Measurements from ENCODE around the gene FGD3.
"Not testable (repeated sequence)": the region's sequence is repeated elsewhere in the genome, so short reads cannot be mapped to it uniquely, and the experiment has no call there.

Gene FGD3

GRCh38 chr9:92947268-92948037 lies at the start of gene FGD3:
Gene FGD3, plus strand, starts transcription at chr9:92947523. Its CDS starts 28,734 bp downstream, at chr9:92976257.
- peak; percentile 56 for DNase-seq

- not testable (repeated sequence) for DNase-seq
These were observed 42.2 kb upstream of the FGD3 start for GRCh38 chr9:92905137-92905536.

GRCh38 chr9:92911511-92912475 lies 35.5 kb upstream of the FGD3 start:
- no peak for DNase-seq

- DNase-seq, result peak; percentile 4
These were observed 30.0 kb upstream of the FGD3 start for GRCh38 chr9:92917176-92917800.

- DNase-seq, result no peak
These were observed 26.9 kb upstream of the FGD3 start for GRCh38 chr9:92920437-92920836.

GRCh38 chr9:92931606-92932005 lies 15.7 kb upstream of the FGD3 start:
- no peak for DNase-seq

- DNase-seq, result peak; percentile 15
These were observed 13.0 kb upstream of the FGD3 start for GRCh38 chr9:92934321-92934720.

GRCh38 chr9:92938025-92938424 lies 9.3 kb upstream of the FGD3 start:
- no peak for DNase-seq

- DNase-seq, result no peak
These were observed 5.5 kb upstream of the FGD3 start for GRCh38 chr9:92941861-92942260.

- no peak for DNase-seq
These were observed 4.4 kb upstream of the FGD3 start for GRCh38 chr9:92942688-92943616.

GRCh38 chr9:92944921-92945320 lies 2.4 kb upstream of the FGD3 start:
- DNase-seq, result no peak

- no peak for DNase-seq
These were observed 1.5 kb upstream of the FGD3 start for GRCh38 chr9:92945796-92946195.

- no peak for DNase-seq
These were observed 763 bp downstream of the FGD3 start for GRCh38 chr9:92948038-92948534.

GRCh38 chr9:92948632-92949031 lies 1.3 kb downstream of the FGD3 start:
- DNase-seq, result no peak

GRCh38 chr9:92949266-92949982 lies 2.1 kb downstream of the FGD3 start:
- no peak for DNase-seq

- DNase-seq, result no peak
These were observed 3.1 kb downstream of the FGD3 start for GRCh38 chr9:92950359-92950955.

GRCh38 chr9:92952906-92953610 lies 5.7 kb downstream of the FGD3 start:
- DNase-seq, result no peak

GRCh38 chr9:92954049-92954861 lies 6.9 kb downstream of the FGD3 start:
- peak; percentile 88 for DNase-seq

GRCh38 chr9:92954886-92955285 lies 7.6 kb downstream of the FGD3 start:
- DNase-seq, result no peak

Measured in hematopoietic multipotent progenitor cell treated with erythropoietin and hydrocortisone succinate and interleukin-3 and kit ligand, for 6 days (in vitro differentiated cells).